ENCODE results near the gene PTPRE. TPM values are rescaled to one million over a fixed set of nuclear protein-coding genes. Genes with fewer than 3 reads are reported as not detected.
A peak's percentile ranks its signal among the peaks of the same experiment; 100 is the strongest.
"Not testable (repeated sequence)": the region's sequence is repeated elsewhere in the genome, so short reads cannot be mapped to it uniquely, and the experiment has no call there.

The PTPRE gene
- polyA plus RNA-seq, 1 donor from 2014 or later = 11.2 TPM

- H3K9me3 Mint-ChIP-seq = no peaks in the 10 kb centered on the region
- H3K4me3 Mint-ChIP-seq = no peak overlapping the region
- peaks cover 3% of the 10 kb centered on the region for H3K36me3 Mint-ChIP-seq
- no peak overlapping the region for H3K27ac Mint-ChIP-seq
- H3K4me1 Mint-ChIP-seq = peaks cover 0 to 1% (median 0%) of the 10 kb centered on the region in 3 donors
- no peaks in the 10 kb centered on the region for H3K27me3 Mint-ChIP-seq
These were observed 177.5 kb downstream of the PTPRE start for GRCh38 chr10:128084364-128084763.

GRCh38 chr10:128084991-128085390 is 178.1 kb downstream of the PTPRE start:
- H3K27ac Mint-ChIP-seq = no peak overlapping the region

GRCh38 chr10:128086003-128086863 is 179.3 kb downstream of the PTPRE start:
- no peaks in the 10 kb centered on the region for H3K9me3 Mint-ChIP-seq
- H3K4me1 Mint-ChIP-seq = peaks cover 0 to 1% (median 0%) of the 10 kb centered on the region in 3 donors
- H3K4me3 Mint-ChIP-seq = no peak overlapping the region
- H3K27ac Mint-ChIP-seq = no peak overlapping the region
- no peaks in the 10 kb centered on the region for H3K27me3 Mint-ChIP-seq
- no peaks in the 10 kb centered on the region for H3K36me3 Mint-ChIP-seq

More at GRCh38 chr10:128084991-128085390, 178.1 kb downstream of the PTPRE start:
- Mint-ChIP-seq H3K9me3 (no peaks in the 10 kb centered on the region), H3K27me3 (no peaks in the 10 kb centered on the region), H3K4me3 (no peak overlapping the region), H3K4me1 (peaks cover 0 to 1% (median 0%) of the 10 kb centered on the region in 3 donors), H3K36me3 (peaks cover 2% of the 10 kb centered on the region)

- H3K9me3 Mint-ChIP-seq = no peaks in the 10 kb centered on the region
- no peaks in the 10 kb centered on the region for H3K36me3 Mint-ChIP-seq
- H3K27ac Mint-ChIP-seq = no peak overlapping the region
- H3K27me3 Mint-ChIP-seq = no peaks in the 10 kb centered on the region
- H3K4me3 Mint-ChIP-seq = no peak overlapping the region
- peaks cover 0 to 1% (median 0%) of the 10 kb centered on the region in 3 donors for H3K4me1 Mint-ChIP-seq
These were observed 180.4 kb downstream of the PTPRE start for GRCh38 chr10:128087146-128087883.

GRCh38 chr10:128087884-128088709 is 181.2 kb downstream of the PTPRE start:
- H3K36me3 Mint-ChIP-seq = no peaks in the 10 kb centered on the region
- H3K27ac Mint-ChIP-seq = no peak overlapping the region
- no peaks in the 10 kb centered on the region for H3K9me3 Mint-ChIP-seq
- peaks cover 0 to 1% (median 0%) of the 10 kb centered on the region in 3 donors for H3K4me1 Mint-ChIP-seq
- no peaks in the 10 kb centered on the region for H3K27me3 Mint-ChIP-seq
- H3K4me3 Mint-ChIP-seq = no peak overlapping the region

GRCh38 chr10:128091636-128092210 is 184.8 kb downstream of the PTPRE start:
- Mint-ChIP-seq H3K27me3 (no peaks in the 10 kb centered on the region), H3K4me3 (no peak overlapping the region), H3K4me1 (peaks cover 7 to 12% (median 10%) of the 10 kb centered on the region in 3 donors), H3K36me3 (peaks cover 1% of the 10 kb centered on the region), H3K9me3 (no peaks in the 10 kb centered on the region), H3K27ac (no peak overlapping the region)

GRCh38 chr10:128092454-128092853 is 185.6 kb downstream of the PTPRE start:
- H3K27me3 Mint-ChIP-seq = no peaks in the 10 kb centered on the region
- no peak overlapping the region for H3K4me3 Mint-ChIP-seq
- H3K4me1 Mint-ChIP-seq = peaks cover 7 to 12% (median 10%) of the 10 kb centered on the region in 3 donors
- peaks cover 1% of the 10 kb centered on the region for H3K36me3 Mint-ChIP-seq
- H3K9me3 Mint-ChIP-seq = no peaks in the 10 kb centered on the region
- H3K27ac Mint-ChIP-seq = no peak overlapping the region

- H3K36me3 Mint-ChIP-seq, H3K9me3 Mint-ChIP-seq, H3K27ac Mint-ChIP-seq, H3K27me3 Mint-ChIP-seq: not testable (repeated sequence)
- H3K4me1 Mint-ChIP-seq = peaks cover 7 to 11% (median 10%) of the 10 kb centered on the region in 3 donors
- H3K4me3 Mint-ChIP-seq = peak overlapping the region in 1 of 4 donors; percentile 73
These were observed 187.7 kb downstream of the PTPRE start for GRCh38 chr10:128094596-128094995.

GRCh38 chr10:128095027-128095752 is 188.3 kb downstream of the PTPRE start:
- Mint-ChIP-seq H3K4me1 (peaks cover 7 to 11% (median 10%) of the 10 kb centered on the region in 3 donors), H3K4me3 (peak overlapping the region in 3 of 4 donors; percentile 46 to 73 (median 60)), H3K36me3 (peaks cover 1% of the 10 kb centered on the region), H3K9me3 (no peaks in the 10 kb centered on the region), H3K27me3 (no peaks in the 10 kb centered on the region), H3K27ac (peak overlapping the region in 1 of 3 donors; percentile 8)

- H3K36me3 Mint-ChIP-seq = peaks cover 1% of the 10 kb centered on the region
- no peaks in the 10 kb centered on the region for H3K9me3 Mint-ChIP-seq
- H3K27me3 Mint-ChIP-seq = no peaks in the 10 kb centered on the region
- peaks cover 7 to 11% (median 10%) of the 10 kb centered on the region in 3 donors for H3K4me1 Mint-ChIP-seq
- peak overlapping the region in 1 of 3 donors; percentile 8 for H3K27ac Mint-ChIP-seq
- H3K4me3 Mint-ChIP-seq = peak overlapping the region; percentile 34 to 73 (median 53)
These were observed 189.0 kb downstream of the PTPRE start for GRCh38 chr10:128095753-128096469.

- no peak overlapping the region for H3K4me3 Mint-ChIP-seq
- H3K27me3 Mint-ChIP-seq = no peaks in the 10 kb centered on the region
- H3K36me3 Mint-ChIP-seq = peaks cover 1% of the 10 kb centered on the region
- peaks cover 7 to 11% (median 10%) of the 10 kb centered on the region in 3 donors for H3K4me1 Mint-ChIP-seq
- H3K27ac Mint-ChIP-seq = no peak overlapping the region
- H3K9me3 Mint-ChIP-seq = no peaks in the 10 kb centered on the region
These were observed 189.7 kb downstream of the PTPRE start for GRCh38 chr10:128096486-128097199.

- H3K27ac Mint-ChIP-seq = no peak overlapping the region
- no peaks in the 10 kb centered on the region for H3K27me3 Mint-ChIP-seq
- H3K4me1 Mint-ChIP-seq = peaks cover 7 to 11% (median 10%) of the 10 kb centered on the region in 3 donors
- H3K9me3 Mint-ChIP-seq = no peaks in the 10 kb centered on the region
- no peak overlapping the region for H3K4me3 Mint-ChIP-seq
- peaks cover 1% of the 10 kb centered on the region for H3K36me3 Mint-ChIP-seq
These were observed 190.9 kb downstream of the PTPRE start for GRCh38 chr10:128097783-128098182.

GRCh38 chr10:128098631-128099030 is 191.7 kb downstream of the PTPRE start:
- H3K27me3 Mint-ChIP-seq = no peaks in the 10 kb centered on the region
- peaks cover 1% of the 10 kb centered on the region for H3K36me3 Mint-ChIP-seq
- peaks cover 9 to 11% (median 10%) of the 10 kb centered on the region in 3 donors for H3K4me1 Mint-ChIP-seq
- no peaks in the 10 kb centered on the region for H3K9me3 Mint-ChIP-seq
- H3K27ac Mint-ChIP-seq = no peak overlapping the region
- no peak overlapping the region for H3K4me3 Mint-ChIP-seq
